ENCODE results near the gene ZNF606.

GRCh38 chr19:58037927-58038687 lies 35.5 kb upstream of the ZNF606 start:
- TF ChIP-seq KAT2A (conservative IDR thresholded peaks at IDR 0.05; ENCODE audit: control insufficient read depth, low read depth, low read length) (no peak), CTCF (IDR thresholded peaks at IDR 0.05 in 2 of 3, conservative IDR thresholded peaks at IDR 0.05 in 1 of 3; ENCODE audit: control insufficient read depth in 2 of 3, extremely low read depth in 1 of 3, insufficient read depth in 1 of 3, low read depth in 3 of 3, low read length in 3 of 3) (no peak), POLR2A (IDR thresholded peaks at IDR 0.05; ENCODE audit: low read depth, low read length) (no peak), MEF2B (IDR thresholded peaks at IDR 0.05; ENCODE audit: partially characterized antibody, poor library complexity, severe bottlenecking) (no peak), RFX5 (IDR thresholded peaks at IDR 0.05; ENCODE audit: low read depth, low read length) (no peak), KDM1A (IDR thresholded peaks at IDR 0.05; ENCODE audit: borderline replicate concordance) (no peak), RAD21 (IDR thresholded peaks at IDR 0.05; ENCODE audit: insufficient read depth, low read depth, low read length) (no peak)
- TF ChIP-seq, protein P1, sequence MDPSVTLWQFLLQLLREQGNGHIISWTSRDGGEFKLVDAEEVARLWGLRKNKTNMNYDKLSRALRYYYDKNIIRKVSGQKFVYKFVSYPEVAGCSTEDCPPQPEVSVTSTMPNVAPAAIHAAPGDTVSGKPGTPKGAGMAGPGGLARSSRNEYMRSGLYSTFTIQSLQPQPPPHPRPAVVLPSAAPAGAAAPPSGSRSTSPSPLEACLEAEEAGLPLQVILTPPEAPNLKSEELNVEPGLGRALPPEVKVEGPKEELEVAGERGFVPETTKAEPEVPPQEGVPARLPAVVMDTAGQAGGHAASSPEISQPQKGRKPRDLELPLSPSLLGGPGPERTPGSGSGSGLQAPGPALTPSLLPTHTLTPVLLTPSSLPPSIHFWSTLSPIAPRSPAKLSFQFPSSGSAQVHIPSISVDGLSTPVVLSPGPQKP (IDR thresholded peaks at IDR 0.05; ENCODE audit: low read depth, low read length), result no peak
- TF ChIP-seq, protein P2, sequence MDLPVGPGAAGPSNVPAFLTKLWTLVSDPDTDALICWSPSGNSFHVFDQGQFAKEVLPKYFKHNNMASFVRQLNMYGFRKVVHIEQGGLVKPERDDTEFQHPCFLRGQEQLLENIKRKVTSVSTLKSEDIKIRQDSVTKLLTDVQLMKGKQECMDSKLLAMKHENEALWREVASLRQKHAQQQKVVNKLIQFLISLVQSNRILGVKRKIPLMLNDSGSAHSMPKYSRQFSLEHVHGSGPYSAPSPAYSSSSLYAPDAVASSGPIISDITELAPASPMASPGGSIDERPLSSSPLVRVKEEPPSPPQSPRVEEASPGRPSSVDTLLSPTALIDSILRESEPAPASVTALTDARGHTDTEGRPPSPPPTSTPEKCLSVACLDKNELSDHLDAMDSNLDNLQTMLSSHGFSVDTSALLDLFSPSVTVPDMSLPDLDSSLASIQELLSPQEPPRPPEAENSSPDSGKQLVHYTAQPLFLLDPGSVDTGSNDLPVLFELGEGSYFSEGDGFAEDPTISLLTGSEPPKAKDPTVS (IDR thresholded peaks at IDR 0.05; ENCODE audit: low read depth, low read length), result no peak

All from GM12878 (cell line).